Femur (tissue), 1 donor: Measurements from ENCODE around the gene HAUS8.
"Not testable (repeated sequence)": the region's sequence is repeated elsewhere in the genome, so short reads cannot be mapped to it uniquely, and the experiment has no call there.

Experiments
- DNase-seq: peaks from one replicate; pipeline ENCODE4 v3.0.0-alpha.2; 2017

HAUS8 gene

DNA sequence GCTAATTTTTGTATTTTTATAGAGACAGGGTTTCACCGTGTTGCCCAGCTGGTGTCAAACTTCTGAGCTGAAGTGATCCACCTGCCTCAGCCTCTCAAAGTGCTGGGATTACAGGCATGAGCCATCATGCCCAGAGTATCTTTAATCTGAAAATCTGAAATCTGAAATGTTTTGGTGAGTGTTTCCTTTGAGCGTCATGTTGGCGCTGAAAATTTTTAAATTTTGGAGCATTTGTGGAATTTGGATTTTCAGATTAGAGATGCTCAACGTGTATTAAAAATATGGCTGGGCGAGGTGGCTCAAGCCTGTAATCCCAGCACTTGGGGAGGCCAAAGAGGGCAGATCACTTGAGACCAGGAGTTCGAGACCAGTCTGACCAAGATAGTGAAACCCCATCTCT, 43.5 kb downstream of the HAUS8 start:
- no peak for DNase-seq

DNA sequence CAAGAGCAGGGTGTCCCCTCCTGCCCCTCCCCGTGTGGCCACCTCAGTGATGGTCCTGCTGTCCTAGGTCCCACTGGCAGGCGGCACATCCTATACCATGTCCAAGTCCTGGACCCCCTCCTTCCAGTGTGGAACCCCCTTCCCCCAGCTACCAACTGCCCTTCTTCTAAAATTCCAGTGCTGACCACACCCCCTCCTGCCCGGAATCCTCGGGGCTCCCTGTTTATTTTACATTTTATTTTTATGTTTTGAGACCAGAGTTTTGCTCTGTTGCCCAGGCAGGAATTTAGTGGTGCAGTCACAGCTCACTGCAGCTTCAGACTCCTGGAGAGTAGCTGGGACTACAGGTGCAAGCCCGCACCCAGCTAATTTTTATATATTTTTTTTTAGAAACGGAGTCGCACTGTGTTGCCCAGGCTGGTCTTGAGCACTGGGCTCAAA, 47.7 kb downstream of the HAUS8 start:
- DNase-seq: peak; percentile 24

DNA sequence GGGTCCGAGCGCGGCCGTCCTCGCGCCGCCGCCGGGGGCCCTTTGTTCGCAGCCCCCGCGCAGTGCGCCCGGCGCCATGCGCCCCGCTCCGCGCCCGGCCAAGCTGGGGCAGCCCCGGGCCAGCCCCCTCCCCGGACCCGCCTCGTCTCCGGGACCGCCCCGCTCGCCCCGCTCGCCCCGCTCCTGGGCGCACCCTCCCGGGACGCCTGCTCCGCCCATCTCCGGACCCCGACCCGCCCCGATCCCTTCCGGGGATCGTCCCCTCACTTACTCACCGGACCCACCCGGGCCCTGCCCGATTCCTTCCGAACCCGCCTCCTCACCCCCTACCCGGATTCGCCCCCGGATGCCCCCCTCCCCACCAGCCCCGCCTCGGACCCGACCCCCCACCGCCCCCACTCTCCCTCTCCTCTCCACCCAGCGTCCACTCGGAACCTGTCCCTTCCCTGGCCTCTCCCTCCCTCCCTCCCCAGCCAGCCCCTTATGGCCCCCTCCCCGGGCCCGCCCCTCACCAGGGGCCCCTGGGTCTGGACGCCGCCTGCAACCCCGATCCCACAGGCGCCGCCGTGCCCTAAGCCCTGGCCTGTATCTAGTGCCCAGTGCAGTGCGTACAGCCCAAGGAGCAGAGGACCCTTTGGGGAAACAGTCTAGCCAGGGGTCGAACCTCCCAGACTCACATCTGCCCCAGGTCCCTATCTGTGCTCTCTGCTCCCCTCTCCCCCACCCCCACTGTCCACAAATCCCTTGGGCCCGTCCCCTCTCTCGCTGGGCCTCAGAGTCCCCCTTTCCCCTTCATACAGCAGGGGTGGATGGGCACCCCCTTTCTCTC, 48.3 kb downstream of the HAUS8 start, which contains the start of gene CPAMD8:
TSS of gene CPAMD8 (minus strand) at position 105 of the 829 bp plus-strand sequence. CDS start 168 bp downstream, outside the sequence.
- peak; percentile 36 for DNase-seq

DNA sequence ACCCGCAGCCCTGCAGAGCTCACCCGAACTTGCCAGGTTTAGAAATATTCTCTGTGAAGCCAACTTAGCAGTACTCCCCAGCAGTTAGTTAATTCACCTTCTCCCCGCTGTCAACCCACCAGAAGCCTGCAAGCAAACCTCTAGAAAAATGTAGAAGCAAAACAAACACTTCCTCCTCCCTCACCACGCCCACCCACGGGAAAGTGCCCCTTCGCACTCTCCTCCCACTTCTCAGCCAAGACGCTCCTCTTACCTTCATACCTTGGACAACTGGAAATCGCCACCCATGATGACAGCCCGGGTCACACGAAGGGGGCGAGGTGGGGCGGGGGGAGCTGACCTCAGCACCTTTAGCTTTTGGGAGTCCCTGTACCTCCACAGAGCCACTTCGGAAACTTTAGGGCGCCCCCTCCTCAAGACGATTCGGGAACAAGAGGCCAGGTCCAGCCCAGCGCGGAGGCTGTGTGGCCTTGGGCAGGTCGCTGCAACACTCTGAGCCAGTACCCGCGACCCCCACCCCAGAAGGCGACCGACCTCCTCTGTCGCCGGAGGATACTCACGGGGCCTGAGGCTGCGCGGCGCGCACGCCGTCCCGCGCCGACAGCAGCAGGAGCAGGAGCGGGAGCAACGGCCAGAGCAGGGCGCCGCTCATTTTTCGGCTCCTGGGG, 49.1 kb downstream of the HAUS8 start:
- DNase-seq: peak; percentile 38

DNA sequence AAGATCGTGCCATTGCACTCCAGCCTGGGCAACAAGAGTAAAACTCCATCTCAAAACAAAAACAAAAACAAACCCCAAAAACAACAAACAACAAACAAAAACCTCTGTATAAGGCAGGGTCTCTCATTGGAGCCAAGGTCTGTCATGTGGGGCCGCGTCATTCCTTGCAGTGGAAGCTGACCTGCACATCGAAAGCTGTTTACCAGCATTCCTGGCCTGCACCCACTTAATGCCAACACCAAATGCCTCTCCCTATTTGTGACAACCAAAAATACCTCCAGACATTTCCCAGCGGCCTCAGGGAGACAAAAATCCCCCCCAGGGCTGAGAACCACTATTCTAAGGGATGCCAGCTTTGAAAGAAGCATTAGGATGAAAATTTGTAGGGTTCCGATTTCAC, 49.9 kb downstream of the HAUS8 start:
- DNase-seq: no peak

DNA sequence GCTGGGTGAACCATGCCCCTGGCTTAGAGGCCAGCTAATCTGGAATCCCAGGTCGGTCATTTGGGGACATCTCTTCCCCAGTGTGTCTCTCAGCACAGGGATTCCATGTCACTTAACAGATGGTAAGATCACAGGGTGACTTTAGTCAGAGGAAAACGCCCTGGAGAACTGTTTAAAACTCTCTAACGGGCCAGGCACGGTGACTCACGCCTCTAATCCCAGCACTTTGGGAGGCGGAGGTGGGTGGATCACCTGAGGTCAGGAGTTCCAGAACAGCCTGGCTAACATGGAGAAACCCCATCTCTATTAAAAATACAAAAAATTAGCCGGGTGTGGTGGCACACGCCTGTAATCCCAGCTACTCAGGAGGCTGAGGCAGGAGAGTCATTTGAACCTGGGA, 50.3 kb downstream of the HAUS8 start:
- DNase-seq: not testable (repeated sequence)

DNA sequence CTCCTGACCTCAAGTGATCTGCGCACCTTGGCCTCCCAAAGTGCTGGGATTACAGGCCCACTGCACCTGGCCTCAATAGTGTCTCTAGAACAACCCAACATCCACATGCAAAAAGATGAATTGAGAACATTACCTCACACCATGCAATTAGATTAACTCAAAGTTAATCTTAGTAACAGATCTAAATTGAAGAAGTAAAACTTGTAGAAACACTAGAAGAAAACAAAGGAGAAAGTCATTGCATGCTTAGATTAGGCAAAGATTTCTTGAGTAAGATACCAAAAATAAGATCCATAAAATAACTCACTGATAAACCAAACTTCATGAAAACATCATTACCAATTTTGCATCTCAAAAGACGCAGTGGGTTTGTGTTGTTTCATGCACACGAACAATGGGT, 51.4 kb downstream of the HAUS8 start:
- DNase-seq: no peak

DNA sequence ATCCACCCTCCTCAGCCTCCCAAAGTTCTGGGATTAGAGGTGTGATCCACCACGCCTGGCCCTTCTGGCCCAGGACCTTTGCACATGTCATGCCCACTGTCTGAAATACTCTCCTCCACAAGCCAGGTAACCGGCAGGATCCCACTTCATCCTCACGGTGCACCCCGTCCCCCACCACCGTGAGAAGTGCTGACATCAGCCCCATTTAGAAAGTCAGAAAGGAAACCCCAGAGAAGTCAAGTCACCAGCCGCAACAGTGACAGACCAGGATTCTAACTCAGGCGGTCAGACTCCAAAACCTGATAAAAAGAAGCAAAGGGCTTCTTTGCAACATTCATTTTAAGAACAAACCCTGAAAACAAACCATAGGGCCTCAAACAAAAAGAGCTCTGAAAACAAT, 52.5 kb downstream of the HAUS8 start:
- DNase-seq: no peak

DNA sequence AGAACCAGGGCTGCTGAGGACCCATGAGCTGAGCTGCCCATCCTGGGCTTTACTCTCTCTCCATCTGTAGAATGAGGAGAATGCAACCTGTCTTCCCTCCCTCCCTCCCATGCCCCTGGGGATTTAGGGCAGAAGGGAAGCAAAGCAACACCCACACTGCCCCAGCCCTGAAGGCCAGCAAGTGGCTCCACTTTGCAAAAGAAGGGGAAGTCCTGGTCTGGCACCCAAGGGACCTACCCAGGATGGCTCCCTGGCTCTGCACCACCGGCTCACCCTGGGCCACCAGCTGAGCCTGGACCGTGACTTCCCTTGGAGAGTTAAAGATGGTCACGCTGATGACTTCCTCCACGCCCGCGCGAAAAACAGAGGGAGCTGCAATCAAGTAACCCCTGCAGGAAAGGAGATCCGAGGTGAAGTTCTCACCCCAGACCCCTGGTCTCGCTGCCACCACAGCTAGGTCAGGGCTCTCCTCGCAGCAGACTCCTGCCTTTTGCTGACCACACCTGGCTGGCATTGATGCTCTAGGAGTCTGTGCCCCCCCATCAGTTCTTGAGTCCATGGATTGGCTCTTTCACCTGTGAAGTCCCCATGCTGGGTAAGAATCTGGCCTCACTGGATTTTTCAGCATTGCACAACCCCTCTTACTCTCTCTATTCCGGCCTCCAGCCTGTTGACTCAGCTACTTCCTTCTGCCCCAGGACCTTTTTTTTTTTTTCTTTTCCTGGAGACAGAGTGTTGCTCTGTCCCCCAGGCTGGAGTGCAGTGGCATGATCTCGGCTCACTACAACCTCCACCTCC, 53.3 kb downstream of the HAUS8 start:
- no peak for DNase-seq

DNA sequence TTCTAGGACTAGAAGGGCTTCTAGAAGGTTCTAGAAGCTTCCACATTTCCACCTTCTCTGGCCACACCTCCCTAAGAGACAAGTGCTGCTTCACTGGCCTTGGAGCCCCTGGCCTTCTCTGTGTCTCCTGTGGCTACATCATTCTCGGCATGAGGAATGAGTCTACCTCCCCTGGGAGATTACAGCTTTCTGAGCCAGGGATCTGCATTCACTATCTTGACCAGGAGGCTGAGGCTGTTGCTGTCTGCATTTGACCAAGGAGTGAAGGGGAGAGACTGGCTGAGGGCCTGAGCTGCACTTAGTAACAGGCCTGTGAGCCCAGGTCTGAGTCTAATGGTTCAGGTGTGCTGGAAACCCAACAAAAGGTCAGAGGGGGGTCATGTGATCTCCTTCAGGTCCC, 53.9 kb downstream of the HAUS8 start:
- DNase-seq: no peak

DNA sequence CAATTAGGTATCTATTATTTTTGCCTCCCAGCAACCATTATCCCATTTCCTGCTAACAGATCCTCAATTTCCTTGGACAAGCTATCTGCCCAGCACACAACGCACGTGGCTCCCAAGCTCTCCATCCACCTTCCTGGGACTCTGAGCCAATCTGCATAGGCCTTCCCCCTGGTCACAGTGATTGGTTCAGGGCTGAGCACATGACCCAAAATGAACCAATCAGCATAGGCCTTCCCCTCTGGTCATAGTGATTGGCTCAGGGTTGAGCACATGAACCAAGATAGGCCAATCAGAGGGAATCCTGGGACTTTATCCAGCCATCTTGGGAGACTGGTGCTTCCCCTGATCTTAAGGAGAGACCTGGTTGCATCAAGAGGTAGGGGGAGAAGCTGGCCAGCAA, 54.4 kb downstream of the HAUS8 start:
- DNase-seq: no peak

DNA sequence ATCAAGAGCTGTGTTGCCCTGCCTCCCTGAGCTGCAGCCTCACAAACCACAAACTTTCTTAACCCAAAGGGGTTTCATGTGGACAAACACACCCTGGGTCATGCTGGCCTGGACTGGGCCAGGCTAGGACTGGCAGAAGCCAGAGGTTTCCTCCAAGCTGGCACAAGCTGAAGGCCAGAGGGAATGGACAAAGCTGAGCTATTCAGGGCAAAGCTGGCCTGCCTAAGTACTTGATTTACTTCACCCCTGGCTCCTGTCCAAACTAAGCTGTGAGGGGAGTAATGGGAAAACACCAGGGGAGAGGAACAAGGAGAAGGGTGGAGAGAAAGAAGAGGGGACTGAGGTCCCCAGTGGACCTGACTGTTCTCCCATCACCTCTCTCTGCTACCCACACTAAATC, 54.9 kb downstream of the HAUS8 start:
- no peak for DNase-seq

DNA sequence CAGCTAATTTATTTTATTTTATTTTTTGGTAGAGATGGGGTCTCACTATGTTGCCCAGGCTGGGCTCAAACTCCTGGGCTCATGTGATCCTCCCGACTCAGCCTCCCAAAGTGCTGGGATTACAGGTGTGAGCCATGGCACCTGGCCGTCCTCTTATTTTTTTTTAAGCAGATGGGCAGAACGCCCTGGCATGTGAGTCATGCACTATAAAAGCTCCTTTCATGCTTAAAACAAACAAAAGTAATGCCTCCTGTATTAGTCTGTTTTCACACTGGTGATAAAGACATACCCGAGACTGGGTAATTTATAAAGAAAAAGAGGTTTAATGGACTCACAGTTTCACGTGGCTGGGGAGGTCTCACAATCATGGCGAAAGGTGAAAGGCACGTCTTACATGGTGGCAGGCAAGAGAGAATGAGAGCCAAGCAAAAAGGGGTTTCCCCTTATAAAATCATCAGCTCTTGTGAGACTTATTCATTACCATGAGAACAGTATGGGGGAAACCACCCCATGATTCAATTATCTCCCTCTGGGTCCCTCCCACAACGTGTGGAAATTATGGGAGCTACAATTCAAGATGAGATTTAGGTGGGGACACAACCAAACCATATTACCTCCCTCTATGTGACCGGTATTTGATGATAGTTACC, 60.9 kb downstream of the HAUS8 start:
- not testable (repeated sequence) for DNase-seq

DNA sequence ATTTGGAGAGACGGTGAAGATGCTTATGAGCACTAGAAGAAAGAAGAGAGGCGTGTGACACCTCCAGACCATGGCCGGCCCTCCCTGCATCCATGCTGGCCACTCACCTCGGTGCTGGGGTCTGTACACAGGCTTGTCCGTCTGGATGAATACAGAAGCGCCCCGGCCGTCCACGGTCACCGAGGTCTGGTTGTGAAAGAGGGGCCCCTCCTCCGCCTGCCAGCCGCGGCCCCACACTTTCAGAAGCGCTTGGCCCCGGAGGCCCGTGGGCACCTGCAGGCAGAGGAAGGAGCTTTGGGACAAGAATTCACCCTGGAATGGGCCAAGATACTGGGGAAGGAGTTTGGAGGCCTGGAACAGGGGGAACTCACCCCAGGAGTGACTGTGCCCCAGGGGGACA, 63.8 kb downstream of the HAUS8 start:
- DNase-seq: no peak

DNA sequence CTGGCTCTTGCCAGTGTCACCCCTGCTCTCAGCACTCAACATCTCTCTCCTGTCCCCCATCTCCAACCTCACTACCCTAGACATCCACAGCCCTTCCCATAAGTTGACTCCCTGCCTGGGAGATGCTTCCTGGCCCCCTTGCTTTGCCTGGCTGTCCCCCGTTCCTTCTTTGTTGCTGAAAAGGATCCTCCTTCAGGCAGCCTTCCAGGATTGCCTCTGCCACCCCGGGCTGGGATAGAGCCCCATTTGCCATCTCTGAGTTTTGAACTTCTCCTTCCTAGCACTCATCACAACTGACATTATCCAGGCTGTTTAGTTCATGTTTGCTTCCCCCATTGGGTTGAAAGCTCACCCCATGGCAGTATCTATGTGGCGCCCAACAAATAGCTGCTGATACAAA, 68.7 kb downstream of the HAUS8 start:
- no peak for DNase-seq

DNA sequence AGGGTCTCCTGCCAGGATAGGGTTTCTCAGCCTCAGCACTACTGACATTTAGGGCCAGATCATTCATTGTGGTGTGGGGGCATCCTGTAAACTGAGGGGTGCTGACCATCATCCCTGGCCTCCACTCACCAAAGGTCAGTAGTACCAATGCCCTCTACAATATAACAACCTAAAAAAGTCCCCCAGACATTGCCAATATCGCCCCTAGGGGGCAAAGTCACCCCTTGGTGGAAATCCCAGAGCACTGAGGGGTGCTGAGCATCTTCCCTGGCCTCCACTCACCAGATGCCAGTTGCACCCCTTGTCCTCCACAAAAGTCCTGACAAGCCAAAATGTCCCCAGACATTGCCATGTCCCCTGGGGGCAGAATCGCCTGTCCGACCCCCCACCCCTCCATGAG, 70.3 kb downstream of the HAUS8 start:
- DNase-seq: no peak

DNA sequence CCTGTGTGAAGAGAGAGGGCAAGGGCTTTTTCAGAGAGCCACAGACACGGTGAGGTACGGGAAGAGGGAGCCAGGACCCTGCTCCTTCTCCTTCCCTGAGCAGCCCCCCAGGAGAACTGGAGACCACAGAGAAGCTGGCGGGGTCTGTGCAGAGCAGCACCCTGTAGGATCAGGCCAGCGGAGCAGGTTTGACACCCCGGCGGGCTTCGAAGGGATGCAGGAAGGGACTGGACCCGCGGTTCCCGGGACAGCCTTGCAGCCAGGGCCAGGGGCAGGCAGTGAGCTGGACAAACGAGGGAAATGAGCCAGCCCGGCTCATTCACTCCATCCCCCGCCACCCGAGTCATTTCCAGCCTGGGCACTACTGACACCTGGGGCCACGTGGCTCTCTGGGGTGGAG, 70.9 kb downstream of the HAUS8 start:
- DNase-seq: no peak

DNA sequence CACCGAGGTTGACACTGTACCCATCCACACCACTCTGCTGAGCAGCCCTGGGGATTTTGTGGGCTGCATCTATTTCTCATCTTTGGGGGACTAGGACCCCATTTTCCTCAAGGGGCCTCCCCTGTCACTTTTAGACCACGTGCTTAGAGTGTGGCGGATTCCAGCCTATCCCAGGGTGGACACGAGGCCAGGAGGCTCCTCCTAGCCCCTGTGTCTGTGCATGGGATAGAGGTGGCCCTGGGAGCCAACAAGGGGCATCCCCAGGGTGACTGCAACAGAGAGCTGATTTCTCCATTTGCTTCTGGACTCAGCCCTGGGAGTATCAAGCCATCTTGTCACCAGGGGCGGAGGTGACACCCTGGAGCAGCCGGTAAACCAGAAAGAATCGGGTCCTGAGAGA, 72.8 kb downstream of the HAUS8 start:
- no peak for DNase-seq

DNA sequence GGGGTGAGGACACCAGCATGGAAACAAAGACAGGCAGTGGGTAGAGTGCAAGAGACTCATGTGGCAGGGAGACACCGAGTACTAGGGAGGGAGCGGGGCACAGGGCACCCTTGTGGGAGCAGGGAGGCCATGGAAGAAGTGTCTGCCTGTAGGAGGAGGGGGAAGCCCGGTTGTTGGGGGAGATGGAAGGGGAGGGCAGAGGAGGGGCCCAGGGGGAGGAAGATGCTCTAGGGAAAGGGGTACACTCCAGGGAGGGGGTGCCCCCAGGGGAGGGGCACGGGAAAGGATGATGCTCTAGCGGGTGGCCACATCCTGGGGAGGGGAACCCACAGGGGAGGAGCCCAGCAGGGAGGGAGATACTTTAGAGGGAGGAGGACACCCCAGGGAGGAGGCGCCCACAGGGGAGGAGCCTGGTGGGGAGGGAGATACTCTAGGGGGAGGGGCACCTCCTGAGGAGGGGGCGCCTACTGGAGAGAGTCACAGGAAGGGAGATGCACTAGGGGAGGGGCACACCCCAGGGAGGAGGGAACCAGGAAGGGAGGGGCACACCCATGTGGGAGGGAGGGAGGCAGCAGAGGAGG, 73.6 kb downstream of the HAUS8 start:
- DNase-seq: peak; percentile 23
